ENCODE data around the gene ST6GALNAC4.

Gene ST6GALNAC4

GRCh38 chr9:127877566-127877998 is 39.3 kb downstream of the ST6GALNAC4 start, which contains the start of gene AK1:
TSS of gene AK1 (minus strand) at chr9:127877675. CDS start at chr9:127874617, 3,058 bp downstream.
- H3K4me3 ChIP-seq (ENCODE audit: low read depth, low read length), result peak within 1 kb of the TSS; percentile 67

DNA sequence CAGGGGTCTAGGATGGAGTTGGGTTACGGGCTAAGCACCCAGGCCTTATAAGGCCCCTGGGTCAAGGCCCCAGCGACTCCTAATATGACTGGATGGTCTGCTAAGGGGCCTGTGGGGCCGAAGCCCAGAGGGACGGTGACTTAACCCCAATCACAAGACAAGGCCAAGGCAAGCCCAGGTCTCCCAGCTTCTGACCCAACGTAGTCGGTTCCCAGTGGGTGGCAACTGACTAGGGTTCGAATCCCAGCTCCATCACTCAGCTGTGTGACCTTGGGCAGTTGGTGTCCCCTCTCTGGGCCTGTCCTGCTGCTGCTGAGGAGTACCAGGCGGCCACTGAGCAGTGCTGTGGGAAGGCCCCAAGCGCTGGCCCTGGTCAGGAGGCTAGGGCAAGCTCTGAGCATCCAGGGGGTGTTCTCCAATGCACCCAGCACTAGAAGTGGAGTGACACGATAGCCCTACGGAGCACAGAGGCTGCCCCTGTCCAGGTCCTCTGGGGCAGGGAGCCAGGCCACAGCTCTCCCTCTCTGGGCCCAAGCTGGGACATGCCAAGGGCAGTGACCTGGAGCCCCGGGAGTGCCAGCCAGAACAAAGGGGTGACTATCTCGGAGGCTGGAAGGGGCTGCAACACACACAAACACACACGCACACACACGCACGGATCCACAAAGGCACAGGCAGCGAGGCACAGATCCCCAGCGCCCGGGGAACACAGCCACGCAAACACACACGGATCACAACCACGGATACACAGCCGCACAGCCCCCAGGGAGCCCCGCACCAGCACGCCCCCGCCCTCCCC is 39.9 kb downstream of the ST6GALNAC4 start:
- peak overlapping the region; percentile 67 for H3K4me3 ChIP-seq (ENCODE audit: low read depth, low read length)
- TF ChIP-seq CTCF (IDR thresholded peaks at IDR 0.05; ENCODE audit: low read depth, low read length), result no peak

More at GRCh38 chr9:127877566-127877998, 39.3 kb downstream of the ST6GALNAC4 start, which contains the start of gene AK1:
- no peak for TF ChIP-seq CTCF (IDR thresholded peaks at IDR 0.05; ENCODE audit: low read depth, low read length)

DNA sequence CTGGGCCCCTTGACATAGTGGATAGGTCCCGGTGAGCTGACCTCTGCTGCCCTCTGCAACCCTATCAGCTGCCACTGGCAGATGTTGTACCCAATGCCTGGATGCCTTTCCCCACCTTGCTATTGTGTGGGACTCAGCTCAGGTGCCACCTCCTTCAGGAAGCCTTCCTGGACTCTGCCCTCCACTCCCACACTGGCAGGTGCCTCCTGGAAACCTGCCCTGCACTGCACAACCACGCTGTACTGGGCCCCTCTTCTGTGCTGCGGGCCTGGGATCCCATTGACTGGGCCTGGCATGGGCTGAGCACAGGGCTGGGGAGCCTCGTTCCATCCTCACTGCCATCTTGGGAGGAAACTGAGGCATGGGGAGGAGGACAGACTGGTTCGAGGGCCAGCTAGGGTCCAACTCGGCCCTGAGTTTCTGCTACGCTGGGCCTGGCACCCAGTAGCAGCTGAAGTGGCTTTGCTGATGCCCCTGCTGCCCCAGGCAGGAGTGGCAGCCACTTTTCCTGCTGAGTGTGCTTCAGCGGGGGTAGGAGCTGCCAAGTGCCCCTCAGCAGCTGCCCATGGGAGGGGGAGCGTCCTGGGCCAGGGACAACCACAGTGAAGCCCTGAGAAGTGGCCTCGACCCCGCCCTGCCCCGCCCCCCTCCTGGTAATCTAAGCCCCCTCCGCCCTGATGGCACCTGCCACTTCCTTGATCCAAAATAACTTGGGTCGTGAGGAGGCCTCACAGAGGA is 40.6 kb downstream of the ST6GALNAC4 start:
- TF ChIP-seq CTCF (IDR thresholded peaks at IDR 0.05; ENCODE audit: low read depth, low read length), result no peak
- H3K4me3 ChIP-seq (ENCODE audit: low read depth, low read length), result peak overlapping the region; percentile 17; the same call in 1 of the 2 replicates

GRCh38 chr9:127875306-127875966 is 41.4 kb downstream of the ST6GALNAC4 start:
- no peak for TF ChIP-seq CTCF (IDR thresholded peaks at IDR 0.05; ENCODE audit: low read depth, low read length)
- H3K4me3 ChIP-seq (ENCODE audit: low read depth, low read length), result 0 out of 2 replicates have a peak overlapping the region, but pooled peaks have one; percentile 17

DNA sequence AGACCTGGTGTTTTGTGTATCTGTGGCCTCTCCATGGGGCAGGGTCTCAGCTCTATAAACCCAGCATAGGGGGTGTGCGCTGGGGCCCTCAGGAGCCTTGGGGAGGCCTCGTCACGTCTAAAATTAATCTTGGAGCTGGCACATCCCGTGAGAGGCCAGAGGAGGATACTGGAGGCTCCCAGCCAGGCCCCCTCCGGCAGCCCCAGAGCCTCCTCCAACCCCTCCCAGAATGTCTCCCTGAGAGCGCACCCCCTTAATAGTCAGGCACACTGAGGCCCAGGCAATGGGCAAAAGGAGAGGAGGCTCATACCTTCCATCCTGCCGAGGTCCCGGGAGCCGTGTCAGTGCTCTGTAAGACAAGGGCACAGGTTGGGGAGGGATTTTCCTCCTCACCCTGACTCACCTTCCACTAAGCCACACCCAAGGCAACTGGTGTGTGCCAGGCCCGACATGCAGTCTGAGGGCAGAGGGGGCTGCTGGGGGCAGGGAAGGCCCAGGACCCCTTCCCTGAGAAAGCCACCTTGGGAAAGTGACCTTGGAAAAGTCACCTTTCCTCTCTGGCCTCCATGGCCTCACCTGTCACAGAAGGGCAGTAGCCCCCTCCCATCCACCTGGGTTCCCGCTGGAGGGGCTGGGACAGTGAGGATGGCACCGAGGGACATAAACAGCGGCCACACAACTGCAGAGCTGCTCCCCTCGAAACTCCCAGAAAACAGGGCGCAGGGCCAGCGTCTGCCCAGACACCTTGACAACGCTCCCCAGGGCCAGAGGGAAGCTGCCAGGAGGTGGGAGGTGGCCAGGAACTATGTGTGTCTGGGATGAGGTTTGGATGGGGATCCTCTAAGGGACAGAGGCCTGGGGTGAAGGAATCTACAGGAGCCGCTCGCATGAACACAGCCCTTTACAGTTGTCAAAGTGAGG is 42.3 kb downstream of the ST6GALNAC4 start:
- H3K4me3 ChIP-seq (ENCODE audit: low read depth, low read length), result no peak overlapping the region
- no peak for TF ChIP-seq CTCF (IDR thresholded peaks at IDR 0.05; ENCODE audit: low read depth, low read length)

DNA sequence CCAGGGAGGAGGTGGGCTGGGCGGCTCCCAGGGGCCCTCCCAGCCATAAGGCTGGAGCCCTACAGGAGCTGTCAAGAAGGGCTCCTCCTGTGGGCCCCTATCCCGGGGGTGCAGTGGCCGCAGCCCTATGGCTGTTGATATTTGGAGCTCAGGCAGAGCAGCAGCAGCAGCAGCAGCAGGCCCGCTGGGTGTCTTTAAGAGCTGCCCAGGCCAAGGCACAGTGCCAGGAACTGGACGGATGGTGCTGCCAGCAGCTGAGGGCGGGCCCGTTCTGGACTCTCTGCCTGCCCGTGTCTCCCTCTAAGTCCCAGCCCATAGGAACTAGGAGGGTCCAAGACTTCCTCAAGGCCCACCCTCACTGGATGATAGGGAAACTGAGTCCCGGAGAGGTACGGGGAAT is 43.0 kb downstream of the ST6GALNAC4 start:
- TF ChIP-seq CTCF (IDR thresholded peaks at IDR 0.05; ENCODE audit: low read depth, low read length), result no peak
- no peak overlapping the region for H3K4me3 ChIP-seq (ENCODE audit: low read depth, low read length)
